SKM-1 treated with dmso at 0.1 percent for 144 hours (cell line): Measurements from ENCODE around the gene CACNA1D.

Experiments used
- DNase-seq: peaks from one replicate; lab custom pipeline; 2025; ENCODE audit not compliant: unreplicated experiment; lab: John Stamatoyannopoulos, UW

Gene CACNA1D

DNA sequence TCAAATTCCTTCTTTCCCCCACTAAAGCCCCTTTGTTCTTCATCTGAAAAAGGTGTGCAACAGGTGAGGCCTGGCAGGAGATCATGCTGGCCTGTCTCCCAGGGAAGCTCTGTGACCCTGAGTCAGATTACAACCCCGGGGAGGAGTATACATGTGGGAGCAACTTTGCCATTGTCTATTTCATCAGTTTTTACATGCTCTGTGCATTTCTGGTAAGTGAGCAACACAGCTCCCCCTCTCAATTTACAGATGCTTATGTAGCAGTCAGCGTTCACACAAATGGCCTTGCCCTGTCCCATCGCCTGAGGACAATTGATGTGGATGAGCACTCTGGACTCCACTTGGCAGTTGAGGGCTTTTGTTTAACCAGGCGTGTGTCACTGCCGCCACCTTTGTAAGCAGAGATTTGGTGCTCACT is 281.4 kb downstream of the CACNA1D start:
- no peak for DNase-seq

DNA sequence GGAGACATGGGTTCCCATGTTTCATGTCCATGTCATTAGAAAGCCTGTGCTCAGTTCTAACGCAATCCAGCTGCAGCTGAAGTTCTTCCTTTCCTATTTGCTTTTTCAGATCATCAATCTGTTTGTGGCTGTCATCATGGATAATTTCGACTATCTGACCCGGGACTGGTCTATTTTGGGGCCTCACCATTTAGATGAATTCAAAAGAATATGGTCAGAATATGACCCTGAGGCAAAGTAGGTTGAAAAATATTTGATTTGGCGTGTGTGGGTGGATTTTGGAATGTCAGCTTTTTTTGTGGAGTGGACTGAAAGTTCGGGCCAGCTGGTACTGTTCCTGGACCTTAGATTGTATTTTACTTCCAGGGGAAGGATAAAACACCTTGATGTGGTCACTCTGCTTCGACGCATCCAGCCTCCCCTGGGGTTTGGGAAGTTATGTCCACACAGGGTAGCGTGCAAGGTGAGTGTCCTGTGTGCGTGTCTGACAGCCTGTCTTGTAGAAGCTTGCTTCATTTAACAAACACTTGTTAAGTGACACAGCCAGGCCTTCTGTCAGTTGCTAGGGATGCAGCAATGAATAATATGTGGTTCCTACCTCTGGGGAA is 282.2 kb downstream of the CACNA1D start:
- DNase-seq, result no peak

DNA sequence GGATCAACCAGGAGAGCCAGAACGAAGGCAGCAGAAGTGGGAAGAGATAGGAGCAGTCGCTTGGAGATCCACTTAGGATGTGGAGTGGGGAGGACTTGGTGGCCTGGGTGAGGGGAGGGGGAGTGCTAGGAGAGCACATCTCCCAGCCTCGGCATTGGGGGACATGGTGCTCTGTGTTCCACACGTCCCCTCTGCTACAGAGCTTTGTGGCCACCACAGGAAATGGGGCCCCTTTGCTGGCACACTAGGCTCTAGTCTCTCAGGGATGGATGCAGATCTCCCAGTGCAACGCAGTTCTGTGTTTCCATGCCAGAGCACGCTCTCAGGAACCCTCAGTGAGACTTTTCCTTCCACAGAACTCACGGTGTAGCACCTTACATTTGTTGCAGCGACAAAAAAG is 283.1 kb downstream of the CACNA1D start:
- DNase-seq, result no peak

GRCh38 chr3:53778153-53778552 is 283.7 kb downstream of the CACNA1D start:
- DNase-seq, result no peak

- no peak for DNase-seq
Measured at GRCh38 chr3:53780171-53780570, 285.8 kb downstream of the CACNA1D start.

DNA sequence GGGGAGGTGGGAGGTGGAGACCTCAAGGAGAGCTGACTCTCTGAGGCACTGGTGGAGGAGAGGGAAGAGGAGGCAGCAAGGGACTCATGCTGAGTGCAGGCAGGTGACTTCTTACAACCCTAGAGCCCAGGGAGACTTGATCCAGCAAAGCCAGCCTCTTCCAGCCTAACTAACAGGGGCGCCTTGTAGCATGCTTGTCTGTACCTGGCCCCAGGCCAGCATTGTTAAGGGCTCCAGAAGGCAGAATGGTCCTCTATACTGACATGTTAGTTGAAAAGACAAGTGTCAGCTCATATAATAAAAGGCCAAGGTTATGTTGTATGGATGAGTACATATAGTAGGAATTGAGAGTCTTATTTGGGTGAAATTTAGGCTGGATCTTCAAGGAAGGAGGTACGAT is 286.4 kb downstream of the CACNA1D start:
- DNase-seq, result no peak

- DNase-seq, result no peak
Measured at GRCh38 chr3:53787016-53787415, 292.6 kb downstream of the CACNA1D start.

GRCh38 chr3:53788038-53788437 is 293.6 kb downstream of the CACNA1D start:
- no peak for DNase-seq

DNA sequence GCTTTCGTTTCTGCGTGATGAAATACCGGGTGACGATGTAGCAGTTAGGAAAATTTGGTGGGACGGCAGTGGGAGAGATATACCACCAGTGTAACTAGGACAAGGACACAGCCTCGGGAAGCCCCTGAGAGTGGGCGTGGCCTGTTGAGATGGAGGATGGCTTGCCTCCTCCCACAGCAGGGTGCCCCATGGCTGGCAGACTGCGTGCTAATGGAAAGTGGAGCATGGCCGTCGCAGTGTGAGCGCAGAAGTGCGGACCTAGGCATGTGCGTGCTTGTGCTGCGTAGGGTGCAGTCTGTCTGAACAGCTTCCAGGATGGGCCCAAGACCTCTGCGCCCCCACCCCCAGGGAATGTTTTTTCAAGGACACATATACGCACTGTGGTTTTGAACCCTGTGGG is 295.0 kb downstream of the CACNA1D start:
- DNase-seq, result no peak

- no peak for DNase-seq
Measured at GRCh38 chr3:53790470-53790869, 296.1 kb downstream of the CACNA1D start.

DNA sequence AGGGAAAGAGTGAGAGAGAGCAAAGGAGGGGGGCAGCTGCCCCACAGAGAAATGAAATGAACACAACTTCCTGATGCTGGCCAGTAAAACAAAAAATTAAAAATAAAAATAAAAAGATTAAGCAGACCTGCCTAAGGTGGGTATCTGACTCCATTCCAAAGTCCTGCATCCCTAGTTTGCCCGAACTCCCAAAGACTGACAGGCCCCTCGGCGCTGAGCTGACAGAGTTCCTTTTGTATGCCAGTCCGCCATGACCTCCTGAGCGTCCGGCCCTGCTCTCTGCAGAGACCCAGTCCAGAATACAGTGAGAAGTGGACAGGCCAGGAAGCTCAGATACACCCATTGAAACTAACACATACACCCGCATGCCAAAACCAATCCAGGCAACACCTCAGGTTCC is 296.9 kb downstream of the CACNA1D start:
- DNase-seq, result no peak

DNA sequence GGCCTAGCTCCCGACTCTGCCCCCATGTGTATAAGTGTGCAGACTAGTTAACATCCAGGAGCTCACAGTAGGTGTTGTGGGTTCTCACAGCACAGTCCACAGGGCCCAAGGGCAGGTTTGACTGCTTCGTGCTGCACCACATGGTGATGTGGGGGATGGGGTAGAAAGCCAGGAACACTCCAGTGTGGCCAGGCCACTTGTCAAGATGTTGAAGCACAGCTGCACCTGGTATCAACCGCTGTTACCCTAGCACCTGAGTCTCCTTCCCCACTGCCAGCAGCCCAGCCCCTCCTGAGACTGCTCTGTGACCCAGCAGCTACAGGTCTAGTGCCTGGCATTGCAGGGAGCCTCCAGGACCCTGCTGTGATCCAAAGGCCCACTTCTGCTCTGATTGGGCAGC is 298.5 kb downstream of the CACNA1D start:
- no peak for DNase-seq

DNA sequence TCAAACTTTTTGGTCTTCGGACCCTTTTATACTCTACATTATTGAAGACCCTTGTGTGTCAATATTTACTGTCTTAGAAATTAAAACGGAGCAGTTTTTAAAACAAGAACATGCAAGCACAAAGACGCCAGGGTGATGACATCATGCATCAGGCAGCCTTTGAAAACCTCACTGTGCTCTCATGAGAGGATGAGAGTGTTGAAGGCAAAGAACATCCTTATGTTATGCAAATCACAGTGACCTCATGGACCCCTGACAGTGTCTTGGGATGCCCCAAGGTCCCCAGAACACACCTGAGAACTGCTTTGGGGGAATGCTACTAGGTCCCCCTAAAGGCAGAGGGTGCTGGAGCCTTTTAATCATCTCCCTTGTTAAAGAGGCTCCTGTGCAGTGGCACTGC is 300.2 kb downstream of the CACNA1D start:
- no peak for DNase-seq

DNA sequence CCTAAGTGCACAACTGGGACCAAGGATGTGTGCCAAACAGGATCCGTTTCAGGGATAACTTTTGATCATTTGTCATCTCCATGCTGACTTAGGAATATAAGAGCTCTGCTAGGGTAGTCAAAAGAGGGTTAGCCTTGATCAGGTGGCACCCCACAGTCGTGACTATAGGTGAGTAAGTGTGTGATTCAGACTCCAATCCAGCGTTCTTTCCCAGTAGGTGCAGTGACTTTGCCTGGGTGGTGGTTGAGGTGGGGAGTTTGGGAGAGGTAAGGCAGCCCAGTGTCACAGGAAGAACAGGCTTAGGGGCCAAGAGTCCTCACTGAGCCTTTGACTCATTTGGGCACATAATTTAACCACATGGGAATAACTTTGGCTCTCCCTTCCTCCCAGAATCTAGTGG is 300.8 kb downstream of the CACNA1D start:
- no peak for DNase-seq

DNA sequence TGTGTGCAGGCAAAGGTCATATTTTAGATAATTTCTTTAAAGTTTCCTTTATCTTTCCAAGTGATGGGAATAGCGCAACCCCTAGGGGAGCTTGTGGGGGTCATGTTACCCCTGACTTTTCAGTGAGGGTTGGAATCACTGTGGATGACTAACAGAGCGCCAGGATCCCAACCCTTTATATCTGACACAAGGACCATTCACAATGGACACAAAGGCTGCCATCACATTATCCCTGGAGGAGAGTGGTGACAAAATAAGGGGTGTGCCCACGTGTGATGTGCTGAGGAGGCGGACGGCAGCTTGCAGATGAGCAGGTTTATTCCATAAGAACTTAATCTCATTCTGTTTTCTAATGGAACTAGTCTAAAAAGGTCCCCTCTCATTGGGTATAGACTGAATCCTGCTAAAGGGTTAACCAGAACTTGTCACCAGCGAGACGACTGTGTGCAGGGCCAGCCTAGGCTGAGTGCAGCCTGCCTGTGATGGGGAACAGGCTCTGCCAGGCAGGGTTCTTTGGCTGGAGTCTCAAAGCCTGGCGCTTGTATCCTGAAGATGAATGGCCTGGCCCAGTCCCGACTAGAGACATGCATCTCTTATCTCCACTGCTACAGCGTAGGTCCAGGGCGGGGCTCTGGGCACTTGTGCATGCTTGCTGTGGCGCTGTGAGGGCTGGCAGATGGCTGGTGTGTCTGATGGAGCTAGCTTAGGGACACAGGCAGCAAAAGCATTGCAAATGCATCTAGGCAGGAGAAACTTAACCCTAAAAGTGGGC is 301.6 kb downstream of the CACNA1D start:
- no peak for DNase-seq

- no peak for DNase-seq
Measured at GRCh38 chr3:53798144-53798543, 303.7 kb downstream of the CACNA1D start.

- DNase-seq, result no peak
Measured at GRCh38 chr3:53799338-53799865, 305.0 kb downstream of the CACNA1D start.

GRCh38 chr3:53800041-53800906 is 305.9 kb downstream of the CACNA1D start:
- DNase-seq, result no peak

- no peak for DNase-seq
Measured at GRCh38 chr3:53801319-53801718, 306.9 kb downstream of the CACNA1D start.

DNA sequence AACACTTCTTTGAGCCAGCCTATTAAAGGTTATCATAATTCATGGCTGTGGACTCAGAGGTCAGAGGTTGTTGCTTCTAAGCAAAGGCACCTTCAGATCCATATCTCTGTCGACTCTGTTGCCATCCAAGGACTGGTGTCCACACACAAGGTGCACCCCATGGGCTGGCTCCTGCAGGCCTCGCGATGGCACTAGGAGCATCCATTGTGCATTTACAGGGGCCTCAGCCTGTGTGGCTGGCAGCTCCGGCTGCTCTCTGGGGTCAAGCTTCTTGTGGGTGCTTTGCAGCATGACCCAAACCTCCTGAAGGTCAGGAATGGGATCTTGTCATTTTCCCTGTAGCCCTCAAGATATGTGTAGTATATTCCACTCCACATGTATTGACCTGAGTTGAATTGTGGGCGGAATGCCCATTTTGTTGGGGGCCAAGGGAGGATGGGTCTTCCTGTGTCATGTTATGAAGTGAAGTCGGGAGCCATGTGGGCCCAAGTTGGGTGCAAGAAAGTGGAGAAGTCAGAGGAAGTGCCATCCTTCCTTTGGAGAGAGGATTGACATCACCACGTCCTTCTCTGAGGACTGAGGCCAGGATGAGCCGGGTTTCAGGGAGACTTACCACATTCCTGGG is 308.0 kb downstream of the CACNA1D start:
- no peak for DNase-seq

GRCh38 chr3:53803124-53803815 is 308.9 kb downstream of the CACNA1D start:
- DNase-seq, result no peak
